NCI-H526 (cell line): Measurements from ENCODE around the gene OXSR1.
"Not testable (repeated sequence)": the region's sequence is repeated elsewhere in the genome, so short reads cannot be mapped to it uniquely, and the experiment has no call there.

ENCODE experiments used
- DNase-seq, 2 experiments: peaks; one replicate each; lab custom pipeline; 2025; lab: John Stamatoyannopoulos, UW

OXSR1 gene

DNA sequence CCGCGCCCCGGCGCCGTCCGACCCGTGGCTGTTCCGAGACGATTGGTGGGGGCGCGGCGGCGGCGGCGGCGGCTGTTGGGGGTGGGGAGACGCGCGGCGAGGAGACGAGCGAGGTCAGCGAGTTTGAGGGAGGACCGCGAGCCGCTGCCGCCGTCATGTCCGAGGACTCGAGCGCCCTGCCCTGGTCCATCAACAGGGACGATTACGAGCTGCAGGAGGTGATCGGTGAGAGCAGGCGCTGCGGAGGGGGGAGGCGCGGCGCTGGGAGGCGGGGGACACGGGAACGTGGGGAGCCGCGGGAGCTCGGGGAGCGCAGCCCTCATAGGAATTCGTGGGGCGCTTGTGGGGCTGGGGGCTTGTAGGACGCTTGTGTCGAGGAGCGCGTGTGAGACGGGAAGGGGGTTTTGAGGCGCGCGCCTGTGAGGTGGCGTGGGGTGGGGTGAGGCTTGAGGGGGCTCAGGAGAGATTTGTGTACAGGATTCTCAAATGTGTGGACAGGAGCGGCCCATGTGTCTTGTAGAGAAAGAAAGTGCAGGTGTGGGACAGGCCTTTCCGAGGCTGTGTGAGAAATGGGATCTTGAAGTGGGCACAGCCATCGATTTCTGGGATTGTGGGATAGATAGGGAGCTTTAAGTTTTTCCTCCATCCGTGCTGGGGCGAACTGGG lies 518 bp downstream of the OXSR1 start:
- peak; percentile 27 to 76 for DNase-seq

DNA sequence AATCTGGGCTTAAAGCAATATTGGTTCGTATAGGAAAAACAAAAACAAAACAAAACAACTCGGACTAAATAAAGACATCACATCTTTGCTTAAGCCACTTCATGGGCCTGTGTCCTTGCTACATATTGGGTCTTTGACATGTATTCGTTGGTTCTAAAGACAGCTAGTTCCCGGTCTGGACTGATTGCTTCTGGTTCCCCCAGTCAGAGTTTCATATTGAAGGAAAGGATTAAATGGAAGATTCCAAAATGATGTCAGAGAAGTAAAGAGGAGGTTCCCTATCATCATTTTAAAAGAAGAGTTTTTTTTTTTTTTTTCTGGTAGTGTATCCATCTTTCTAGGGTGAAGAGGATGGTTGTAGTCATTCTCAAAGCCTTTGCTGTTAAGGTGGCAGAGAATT lies 2.3 kb downstream of the OXSR1 start:
- no peak for DNase-seq

DNA sequence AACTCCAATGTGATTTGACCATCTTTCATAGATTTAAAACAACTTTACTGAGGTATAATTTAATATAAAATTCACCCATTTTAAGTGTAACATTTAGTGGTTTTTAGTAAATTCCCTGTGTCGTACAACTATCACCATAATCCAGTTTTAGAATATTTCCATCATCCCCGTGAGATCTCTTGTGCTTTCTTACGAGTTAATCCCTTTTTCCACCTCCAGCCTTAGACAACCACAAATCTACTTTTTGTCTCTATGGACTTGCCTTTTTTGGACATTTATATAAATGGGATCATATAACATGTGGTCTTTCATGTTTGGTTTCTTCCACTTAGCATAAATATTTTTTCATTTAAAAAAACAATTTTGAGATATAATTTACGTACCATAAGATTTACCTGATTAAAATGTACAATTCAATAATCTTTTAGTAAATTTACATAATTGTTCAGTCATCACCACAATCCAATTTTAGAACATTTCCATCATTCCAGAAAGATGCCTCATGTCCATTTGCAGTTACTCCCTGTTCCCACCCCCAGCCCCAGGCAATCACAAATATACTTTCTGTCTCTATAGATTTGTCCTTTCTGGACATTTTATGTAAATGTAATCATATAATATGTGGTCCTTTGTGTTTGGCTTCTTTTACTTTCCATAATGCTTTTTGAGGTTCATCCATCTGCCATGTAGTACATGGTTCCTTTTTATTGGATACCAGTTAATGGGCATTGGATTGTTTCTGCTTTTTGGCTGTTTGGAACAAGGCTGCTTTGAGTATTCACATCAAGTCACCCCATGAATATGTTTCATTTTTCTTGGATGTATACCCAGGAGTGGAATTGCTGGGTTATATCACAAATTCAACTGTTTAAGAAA lies 3.1 kb downstream of the OXSR1 start:
- DNase-seq: no peak

GRCh38 chr3:38169027-38169317 lies 3.6 kb downstream of the OXSR1 start:
- DNase-seq: no peak

GRCh38 chr3:38170722-38171121 lies 5.4 kb downstream of the OXSR1 start:
- no peak for DNase-seq

- no peak for DNase-seq
Measured at GRCh38 chr3:38171622-38172021, 6.3 kb downstream of the OXSR1 start.

DNA sequence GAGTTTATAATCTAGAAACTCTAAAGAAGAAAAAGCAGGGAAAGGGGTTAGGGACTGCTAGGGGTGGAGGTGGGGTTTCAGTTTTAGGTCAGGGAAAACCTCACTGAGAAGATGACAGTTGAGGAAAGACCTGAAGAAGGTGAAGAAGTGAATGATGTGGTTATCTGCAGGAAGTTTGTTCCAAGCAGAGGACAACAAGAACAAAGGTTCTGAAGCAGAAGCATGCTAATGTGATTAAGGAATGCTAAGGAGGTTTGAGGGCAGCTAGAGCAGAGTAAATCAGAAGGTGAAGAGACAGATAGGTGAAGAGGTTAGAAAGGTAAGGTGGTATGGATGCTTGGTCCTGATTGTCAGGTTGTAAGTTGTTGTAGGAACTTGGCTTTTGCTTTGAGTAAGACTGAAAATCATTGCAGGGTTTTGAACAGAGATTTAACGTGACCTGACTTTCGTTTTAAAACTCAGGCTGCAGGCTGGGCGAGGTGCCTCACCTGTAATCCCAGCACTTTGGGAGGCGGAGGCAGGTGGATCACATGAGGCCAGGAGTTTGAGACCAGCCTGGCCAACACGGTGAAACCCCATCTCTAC lies 8.6 kb downstream of the OXSR1 start:
- DNase-seq: no peak

GRCh38 chr3:38177181-38177580 lies 11.8 kb downstream of the OXSR1 start:
- no peak for DNase-seq

DNA sequence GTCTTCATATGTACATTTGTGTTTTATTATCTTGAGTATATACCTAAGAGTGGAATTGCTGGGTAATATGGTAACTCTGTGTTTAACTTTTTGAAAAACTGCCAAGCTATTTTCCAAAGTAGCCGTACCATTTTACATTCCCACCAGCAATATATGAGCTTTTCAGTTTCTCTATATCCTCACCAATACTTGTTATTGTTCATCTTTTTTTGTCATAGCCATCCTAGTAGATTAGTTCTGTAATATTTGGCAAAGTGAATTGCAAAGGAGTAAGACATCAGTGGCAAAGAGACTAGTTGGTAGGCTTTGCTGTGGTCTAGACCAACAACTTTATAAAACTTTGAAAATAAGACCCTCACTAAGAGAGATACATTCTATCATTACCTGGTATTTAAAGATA lies 21.4 kb downstream of the OXSR1 start:
- no peak for DNase-seq

DNA sequence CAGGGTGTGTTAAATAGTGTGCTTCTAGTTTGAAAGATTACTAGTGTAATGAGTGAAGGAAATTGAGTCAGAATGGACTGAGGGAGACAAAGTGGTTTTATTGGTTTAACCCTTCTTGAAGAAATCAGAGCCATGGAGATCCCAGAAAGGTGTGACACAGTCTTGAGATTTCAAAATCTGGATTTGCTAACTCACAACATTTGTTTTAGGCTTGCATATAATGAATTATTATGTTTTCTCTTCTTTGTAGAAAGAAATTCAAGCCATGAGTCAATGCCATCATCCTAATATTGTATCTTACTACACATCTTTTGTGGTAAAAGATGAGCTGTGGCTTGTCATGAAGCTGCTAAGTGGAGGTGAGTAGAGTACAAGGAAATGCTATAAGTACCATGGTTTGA lies 25.1 kb downstream of the OXSR1 start:
- DNase-seq: no peak

DNA sequence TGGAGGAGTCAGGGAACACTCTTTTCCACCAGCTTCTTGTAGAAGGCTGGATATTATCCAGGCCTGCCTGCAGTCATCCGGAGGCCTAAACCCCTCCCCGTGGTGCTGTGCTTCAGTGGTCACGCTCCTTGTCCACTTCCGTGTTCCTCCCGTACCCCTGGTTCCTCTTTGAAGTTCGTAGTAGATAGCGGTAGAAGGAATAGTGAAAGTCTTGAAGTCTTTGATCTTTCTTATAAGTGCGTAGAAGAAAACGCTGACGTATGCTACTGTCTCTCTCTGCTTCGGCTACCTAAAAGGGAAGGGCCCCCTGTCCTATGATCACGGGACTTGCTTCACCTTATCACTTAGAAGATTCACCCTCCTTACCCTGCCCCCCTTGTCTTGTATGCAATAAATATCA lies 37.6 kb downstream of the OXSR1 start:
- not testable (repeated sequence) for DNase-seq

DNA sequence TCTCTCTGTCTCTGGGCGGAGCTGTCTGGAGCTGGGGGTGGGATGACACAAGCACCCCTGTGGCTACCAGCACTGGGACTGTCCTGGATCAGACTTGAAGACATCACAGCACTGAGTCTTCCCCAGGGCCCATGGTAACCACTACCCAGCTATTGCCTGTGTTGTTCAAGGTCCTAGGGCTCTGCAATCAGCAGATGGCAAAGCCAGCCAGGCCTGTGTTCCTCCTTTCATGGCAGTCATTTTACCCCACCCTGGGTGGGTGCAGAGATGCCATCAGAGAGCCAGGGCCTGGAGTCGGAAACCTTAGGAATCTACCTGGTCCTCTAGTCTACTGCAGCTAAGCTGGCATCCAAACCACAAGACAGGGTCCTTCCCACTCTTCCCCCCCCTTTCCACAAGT lies 38.4 kb downstream of the OXSR1 start:
- DNase-seq: no peak

DNA sequence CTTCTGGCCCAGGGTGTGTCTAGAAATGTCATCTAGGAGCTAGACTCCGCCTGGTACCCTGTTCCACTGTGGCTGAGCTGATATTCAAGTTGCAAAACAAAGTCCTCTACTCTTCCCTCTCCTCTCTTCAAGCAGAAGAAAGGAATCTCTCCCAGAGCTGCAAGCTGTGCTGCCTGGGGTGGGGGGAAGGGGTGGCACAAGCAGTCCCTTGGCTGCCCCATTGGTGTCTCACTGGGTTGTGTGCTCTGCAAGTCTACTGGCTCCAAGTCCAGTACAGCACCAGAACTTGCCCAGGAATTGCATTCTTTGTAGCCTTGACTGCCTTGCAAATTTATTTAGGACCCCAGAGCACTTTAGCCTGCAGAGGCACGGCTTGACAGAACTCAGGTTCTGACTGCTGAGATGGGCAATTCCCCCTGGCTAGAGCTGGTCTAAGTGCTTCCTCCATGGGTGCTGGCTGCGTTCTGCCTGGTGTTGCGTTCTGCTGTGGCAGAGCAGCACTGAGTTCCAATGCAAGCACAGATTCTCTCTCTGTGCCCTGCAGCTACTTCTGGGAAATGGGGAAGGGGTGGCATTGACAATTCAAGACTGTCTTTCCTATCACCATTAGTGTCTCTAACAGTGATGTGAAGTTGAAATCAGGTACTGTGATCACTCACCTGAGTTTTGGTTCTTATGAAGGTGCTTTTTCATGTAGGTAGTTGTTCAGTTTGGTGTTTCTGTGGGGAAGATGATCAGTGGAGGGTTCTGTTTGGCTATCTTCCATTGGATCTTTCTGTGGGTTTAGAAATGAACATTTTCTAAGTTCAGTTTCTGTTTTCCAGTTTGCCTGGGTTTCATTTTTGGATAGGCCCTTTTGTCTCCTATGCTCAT lies 39.5 kb downstream of the OXSR1 start:
- no peak for DNase-seq

DNA sequence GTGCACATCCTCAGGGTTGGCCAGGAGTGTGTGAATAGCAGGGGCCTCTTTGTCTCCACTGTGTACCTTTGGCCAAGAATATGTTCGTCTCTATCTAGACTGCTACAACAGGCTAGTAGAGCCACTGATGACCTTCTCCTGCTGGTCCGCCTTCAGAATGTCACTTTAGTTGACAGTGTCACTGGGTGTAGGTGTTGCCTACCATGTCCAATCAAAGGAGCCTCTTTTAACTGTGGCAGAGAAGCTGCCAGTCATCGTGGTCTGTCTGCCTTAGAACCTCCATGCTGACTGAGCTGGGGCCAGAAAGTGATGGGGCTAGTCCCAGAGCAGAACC lies 40.1 kb downstream of the OXSR1 start:
- DNase-seq: no peak

DNA sequence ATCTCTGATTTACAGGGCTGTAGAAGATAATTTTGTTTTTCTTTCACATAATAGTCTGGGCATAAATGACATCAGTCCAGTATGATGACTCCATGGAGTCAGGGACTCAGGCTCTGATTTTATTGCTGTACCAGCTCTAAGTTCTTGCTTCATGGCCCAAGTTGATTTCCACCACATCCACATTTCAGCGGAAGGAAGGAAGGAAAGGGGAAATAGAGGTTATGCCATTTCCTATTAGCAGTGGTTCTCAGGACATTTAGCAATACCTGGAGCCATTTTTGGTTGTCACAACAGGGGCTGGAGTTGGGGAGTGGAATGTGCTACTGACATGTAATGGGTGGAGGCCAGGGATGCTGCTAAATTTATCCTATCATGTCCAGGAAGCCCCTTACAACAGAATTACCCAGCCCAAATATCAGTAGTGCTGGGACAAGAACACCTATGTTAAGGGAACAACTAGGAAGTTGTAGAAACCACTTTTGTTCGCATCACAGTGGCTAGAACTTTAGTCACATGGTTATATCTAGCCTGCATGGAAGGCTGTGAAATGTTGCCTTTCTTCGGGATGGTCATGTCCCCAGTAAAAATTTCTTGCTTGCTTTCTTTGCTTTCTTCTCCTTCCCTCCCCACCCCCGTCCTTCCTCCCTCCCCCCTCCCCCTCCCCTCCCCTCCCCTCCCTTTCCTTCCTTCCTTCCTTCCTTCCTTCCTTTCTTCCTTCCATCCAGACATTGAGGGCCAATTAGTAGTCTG lies 42.1 kb downstream of the OXSR1 start:
- no peak for DNase-seq

DNA sequence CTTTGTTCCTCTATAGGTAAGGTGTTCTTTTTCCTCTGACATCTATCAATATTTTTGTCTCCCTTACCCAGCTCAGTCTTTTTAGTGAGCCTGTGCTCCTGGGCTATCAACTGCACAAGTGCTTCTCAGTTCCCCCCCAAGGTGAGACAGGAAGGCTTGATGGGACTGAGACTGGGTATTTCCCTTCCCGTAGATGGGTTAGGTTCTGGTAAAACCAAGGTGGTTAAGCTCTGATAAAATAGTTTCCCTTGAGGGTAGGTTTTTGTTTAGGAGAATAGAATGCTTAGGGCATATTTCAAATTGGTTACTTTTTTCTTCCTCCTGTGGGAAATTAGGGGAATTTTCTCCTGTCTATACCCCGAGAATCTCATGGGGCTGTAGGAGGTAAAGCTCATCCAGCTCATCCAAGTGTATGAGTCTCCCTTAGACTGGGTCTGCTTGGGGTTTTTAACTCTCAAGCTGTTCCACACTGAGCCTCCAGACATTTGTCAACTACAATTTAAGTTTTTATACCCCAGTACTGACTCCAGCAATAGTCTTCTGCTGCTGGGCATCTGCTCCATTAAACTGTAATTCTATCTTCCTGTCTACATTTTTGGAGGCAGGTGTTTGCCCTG lies 44.9 kb downstream of the OXSR1 start:
- DNase-seq: no peak

DNA sequence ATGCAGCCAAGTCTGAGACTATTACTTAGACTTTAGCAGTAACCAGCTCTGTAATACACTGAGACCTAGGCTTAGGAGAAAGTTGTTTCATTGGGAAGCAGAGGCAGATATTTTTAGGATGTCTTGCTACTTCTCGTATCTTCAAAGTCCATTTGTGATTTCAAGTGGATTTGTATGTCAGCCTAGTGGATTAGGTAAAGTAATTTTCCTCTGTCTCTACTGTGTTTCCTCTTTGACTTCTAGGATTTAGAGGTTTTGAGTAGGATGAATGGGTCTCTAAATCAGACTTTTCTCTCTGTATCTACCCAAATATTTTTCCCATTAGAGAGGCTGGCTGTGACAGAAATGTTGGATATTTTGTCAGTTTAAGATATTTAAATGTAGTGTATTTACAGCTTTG lies 46.8 kb downstream of the OXSR1 start:
- no peak for DNase-seq

- no peak for DNase-seq
Measured at GRCh38 chr3:38214560-38214959, 49.2 kb downstream of the OXSR1 start.

- DNase-seq: no peak
Measured at GRCh38 chr3:38219609-38220197, 54.4 kb downstream of the OXSR1 start.

- no peak for DNase-seq
Measured at GRCh38 chr3:38221005-38221404, 55.7 kb downstream of the OXSR1 start.

GRCh38 chr3:38222032-38222634 lies 56.8 kb downstream of the OXSR1 start:
- DNase-seq: no peak
